Measurements from ENCODE around the gene IGIP. TPM values are rescaled to one million over a fixed set of nuclear protein-coding genes. Genes with fewer than 3 reads are reported as not detected.

Gene IGIP
- total RNA-seq, 1 donor, result 10.5 TPM

DNA sequence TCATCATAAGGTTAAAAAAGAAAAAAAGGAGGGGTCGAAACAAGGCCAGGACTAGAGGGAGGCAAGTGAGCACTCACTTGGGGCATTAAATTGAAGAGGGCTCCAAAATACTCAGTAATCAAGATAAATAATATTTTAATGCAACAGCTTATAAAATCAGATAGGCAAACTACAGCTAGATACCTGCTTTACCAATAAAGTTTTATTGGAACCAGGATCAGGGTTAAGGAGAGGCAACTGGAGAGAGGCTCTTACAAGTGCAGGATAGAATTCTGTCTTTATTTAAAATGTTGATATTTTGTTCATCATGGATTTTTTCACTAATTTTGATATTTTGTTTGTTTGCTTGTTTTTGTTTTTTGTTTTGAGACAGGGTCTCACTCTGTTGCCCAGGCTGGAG lies 42.1 kb upstream of the IGIP start:
- no peak overlapping the region for H3K27ac ChIP-seq (ENCODE audit: low read depth, low read length)
- DNase-seq (ENCODE audit: insufficient read length, low spot score, missing footprints), result no peak
- no peak overlapping the region for H3K4me2 ChIP-seq (ENCODE audit: insufficient read depth, low read length)
- H2AFZ ChIP-seq (ENCODE audit: low read length), result no peak overlapping the region
- no peak overlapping the region for H3K4me3 ChIP-seq (ENCODE audit: insufficient read depth, low read length)
- H3K36me3 ChIP-seq (ENCODE audit: insufficient read depth, low read length), result no peaks in the 10 kb centered on the region
- H3K27me3 ChIP-seq (ENCODE audit: insufficient read depth, low read length), result peaks cover 33% of the 10 kb centered on the region
- H3K4me1 ChIP-seq (ENCODE audit: insufficient read depth, low read length), result no peaks in the 10 kb centered on the region
- H3K79me2 ChIP-seq (ENCODE audit: insufficient read depth, low read length), result no peaks in the 10 kb centered on the region
- H4K20me1 ChIP-seq (ENCODE audit: insufficient read depth, low read length), result no peaks in the 10 kb centered on the region
- no peak for TF ChIP-seq CTCF (IDR thresholded peaks at IDR 0.05; ENCODE audit: extremely low read depth, low read depth, low read length)
- no peaks in the 10 kb centered on the region for H3K9me3 ChIP-seq (ENCODE audit: low read depth, low read length)

- Histone ChIP-seq H3K79me2 (ENCODE audit: insufficient read depth, low read length) (no peaks in the 10 kb centered on the region), H3K4me2 (ENCODE audit: insufficient read depth, low read length) (no peak overlapping the region), H3K36me3 (ENCODE audit: insufficient read depth, low read length) (no peaks in the 10 kb centered on the region), H2AFZ (ENCODE audit: low read length) (no peak overlapping the region), H3K9me3 (ENCODE audit: low read depth, low read length) (no peaks in the 10 kb centered on the region), H3K27me3 (ENCODE audit: insufficient read depth, low read length) (peaks cover 29% of the 10 kb centered on the region), H3K27ac (ENCODE audit: low read depth, low read length) (no peak overlapping the region), H4K20me1 (ENCODE audit: insufficient read depth, low read length) (no peaks in the 10 kb centered on the region), H3K4me1 (ENCODE audit: insufficient read depth, low read length) (no peaks in the 10 kb centered on the region), H3K4me3 (ENCODE audit: insufficient read depth, low read length) (no peak overlapping the region)
- no peak for DNase-seq (ENCODE audit: insufficient read length, low spot score, missing footprints)
- no peak for TF ChIP-seq CTCF (IDR thresholded peaks at IDR 0.05; ENCODE audit: extremely low read depth, low read depth, low read length)
Measured at GRCh38 chr5:140084541-140084940, 41.2 kb upstream of the IGIP start.

DNA sequence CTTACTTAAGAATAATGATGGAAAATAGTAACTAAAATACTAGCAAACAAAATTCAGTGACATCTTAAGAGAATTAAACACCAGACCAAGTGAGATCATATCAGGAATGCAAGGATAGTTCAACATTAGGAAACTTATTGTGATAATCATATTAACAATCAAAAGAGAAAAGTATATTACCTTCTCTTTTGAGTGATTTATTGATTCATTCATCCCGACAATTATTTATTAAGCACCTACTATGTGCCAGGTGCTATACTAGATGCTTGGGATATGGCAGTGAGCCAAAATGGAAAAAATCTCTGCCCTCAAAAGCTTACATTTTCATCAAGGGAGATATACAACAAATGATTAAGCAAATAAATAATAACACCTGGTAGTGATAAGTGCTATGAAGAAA lies 35.5 kb upstream of the IGIP start:
- no peak overlapping the region for H2AFZ ChIP-seq (ENCODE audit: low read length)
- H3K36me3 ChIP-seq (ENCODE audit: insufficient read depth, low read length), result no peaks in the 10 kb centered on the region
- no peak overlapping the region for H3K27ac ChIP-seq (ENCODE audit: low read depth, low read length)
- no peak overlapping the region for H3K4me2 ChIP-seq (ENCODE audit: insufficient read depth, low read length)
- H3K9me3 ChIP-seq (ENCODE audit: low read depth, low read length), result peaks cover 6% of the 10 kb centered on the region
- H4K20me1 ChIP-seq (ENCODE audit: insufficient read depth, low read length), result no peaks in the 10 kb centered on the region
- peaks cover 10% of the 10 kb centered on the region for H3K27me3 ChIP-seq (ENCODE audit: insufficient read depth, low read length)
- H3K4me3 ChIP-seq (ENCODE audit: insufficient read depth, low read length), result no peak overlapping the region
- H3K4me1 ChIP-seq (ENCODE audit: insufficient read depth, low read length), result no peaks in the 10 kb centered on the region
- DNase-seq (ENCODE audit: insufficient read length, low spot score, missing footprints), result no peak
- no peaks in the 10 kb centered on the region for H3K79me2 ChIP-seq (ENCODE audit: insufficient read depth, low read length)
- TF ChIP-seq CTCF (IDR thresholded peaks at IDR 0.05; ENCODE audit: extremely low read depth, low read depth, low read length), result no peak

DNA sequence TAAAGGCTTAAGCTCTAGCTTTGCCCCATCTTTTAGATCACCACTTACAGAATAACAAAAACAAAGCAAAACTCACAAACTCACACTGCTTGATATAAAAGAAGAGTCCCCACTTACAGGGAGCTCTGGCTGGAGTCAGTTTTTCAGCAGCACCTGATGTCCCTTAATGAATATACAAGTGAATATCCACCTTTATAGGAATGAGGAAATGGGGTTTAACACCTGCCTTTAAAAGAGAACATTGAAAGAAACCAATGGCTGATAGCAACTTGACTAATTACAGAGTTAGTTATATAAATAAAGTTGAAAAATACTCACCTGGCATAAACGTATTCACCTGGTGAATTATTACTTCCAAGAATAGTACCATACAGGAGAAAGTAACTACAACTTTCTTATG lies 32.6 kb upstream of the IGIP start:
- H3K36me3 ChIP-seq (ENCODE audit: insufficient read depth, low read length), result no peaks in the 10 kb centered on the region
- no peak overlapping the region for H3K4me2 ChIP-seq (ENCODE audit: insufficient read depth, low read length)
- no peak for TF ChIP-seq CTCF (IDR thresholded peaks at IDR 0.05; ENCODE audit: extremely low read depth, low read depth, low read length)
- peaks cover 6% of the 10 kb centered on the region for H3K9me3 ChIP-seq (ENCODE audit: low read depth, low read length)
- H2AFZ ChIP-seq (ENCODE audit: low read length), result no peak overlapping the region
- H3K27me3 ChIP-seq (ENCODE audit: insufficient read depth, low read length), result peaks cover 6% of the 10 kb centered on the region
- H3K4me1 ChIP-seq (ENCODE audit: insufficient read depth, low read length), result no peaks in the 10 kb centered on the region
- no peaks in the 10 kb centered on the region for H4K20me1 ChIP-seq (ENCODE audit: insufficient read depth, low read length)
- H3K79me2 ChIP-seq (ENCODE audit: insufficient read depth, low read length), result no peaks in the 10 kb centered on the region
- H3K27ac ChIP-seq (ENCODE audit: low read depth, low read length), result no peak overlapping the region
- no peak for DNase-seq (ENCODE audit: insufficient read length, low spot score, missing footprints)
- H3K4me3 ChIP-seq (ENCODE audit: insufficient read depth, low read length), result no peak overlapping the region

Measured in osteoblast (primary cell).